Tibial artery (tissue), 4 donors: Measurements from ENCODE around the gene UVRAG.

Source experiments
- DNase-seq, 2 donors: peaks; one replicate each; pipeline ENCODE4 v3.0.0-alpha.2; 2019
- H3K27ac ChIP-seq, 2 donors: fragments of 200-600 bp; sonication (generic) in 1 of 2; 1 replicate in 1 of 2; 2 replicates in 1 of 2; pipeline ENCODE4 v1.5.1; 2018 to 2019; ENCODE audit warnings: mild to moderate bottlenecking in 1 of 2
- H3K27me3 ChIP-seq, 2 donors: fragments of 200-600 bp; sonication (generic) in 1 of 2; one replicate each; pipeline versions ENCODE4 v1.5.1 to v1.6.0; 2016 to 2019
- H3K36me3 ChIP-seq, 3 donors: fragments of 200-600 bp; sonication (generic) in 2 of 3; one replicate each; pipeline ENCODE4 v1.5.1; 2016 to 2019; ENCODE audit warnings: mild to moderate bottlenecking in 2 of 3
- H3K4me1 ChIP-seq, 4 donors: fragments of 200-600 bp; sonication (generic) in 2 of 4; 1 replicate in 3 of 4; 2 replicates in 1 of 4; pipeline ENCODE4 v1.5.1; 2016 to 2019
- H3K4me3 ChIP-seq, 2 donors: fragments of 200-600 bp; sonication (generic) in 1 of 2; 1 replicate in 1 of 2; 2 replicates in 1 of 2; pipeline ENCODE4 v1.5.1; 2018 to 2019; ENCODE audit warnings: mild to moderate bottlenecking in 2 of 2
- H3K9me3 ChIP-seq, 3 donors: fragments of 200-600 bp; sonication (generic) in 1 of 3; one replicate each; pipeline ENCODE4 v1.5.1; 2016 to 2019
- intact Hi-C: fragments of 100-400 bp; cut with DNase I; formaldehyde crosslinking; loops from one replicate; pipeline ENCODE4 v1.15.0; 2023; ENCODE audit warnings: low total_unique reads
- TF ChIP-seq, protein P1 (sequence below), 2 experiments: fragments of 200-600 bp in 1 of 2; fragments of 450-650 bp in 1 of 2; IDR thresholded peaks; one replicate each; pipeline ENCODE4 v1.5.1; 2017 to 2019; ENCODE audit warnings: antibody characterized with exemption in 2 of 2, mild to moderate bottlenecking in 1 of 2, moderate library complexity in 1 of 2

Gene UVRAG

DNA sequence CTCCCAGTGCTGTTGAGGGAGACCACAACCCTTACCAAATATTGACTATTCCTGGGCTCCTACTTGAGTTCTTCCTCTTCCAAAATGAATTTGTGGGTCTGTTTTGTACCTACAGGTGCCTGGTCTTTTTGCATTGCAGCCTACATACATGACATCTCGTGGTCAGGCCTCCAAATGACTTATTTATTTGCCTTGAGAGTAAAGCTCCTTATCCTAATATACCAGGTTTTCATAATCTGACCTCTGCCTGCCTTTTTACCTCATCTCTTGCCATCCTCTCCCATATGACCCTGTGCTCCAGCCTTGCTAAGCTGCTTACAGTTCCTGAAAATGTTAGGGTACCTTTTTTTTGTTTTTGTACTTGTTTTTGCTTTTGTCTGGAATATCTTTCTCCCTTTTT lies 130.4 kb downstream of the UVRAG start:
- TF ChIP-seq, protein P1, sequence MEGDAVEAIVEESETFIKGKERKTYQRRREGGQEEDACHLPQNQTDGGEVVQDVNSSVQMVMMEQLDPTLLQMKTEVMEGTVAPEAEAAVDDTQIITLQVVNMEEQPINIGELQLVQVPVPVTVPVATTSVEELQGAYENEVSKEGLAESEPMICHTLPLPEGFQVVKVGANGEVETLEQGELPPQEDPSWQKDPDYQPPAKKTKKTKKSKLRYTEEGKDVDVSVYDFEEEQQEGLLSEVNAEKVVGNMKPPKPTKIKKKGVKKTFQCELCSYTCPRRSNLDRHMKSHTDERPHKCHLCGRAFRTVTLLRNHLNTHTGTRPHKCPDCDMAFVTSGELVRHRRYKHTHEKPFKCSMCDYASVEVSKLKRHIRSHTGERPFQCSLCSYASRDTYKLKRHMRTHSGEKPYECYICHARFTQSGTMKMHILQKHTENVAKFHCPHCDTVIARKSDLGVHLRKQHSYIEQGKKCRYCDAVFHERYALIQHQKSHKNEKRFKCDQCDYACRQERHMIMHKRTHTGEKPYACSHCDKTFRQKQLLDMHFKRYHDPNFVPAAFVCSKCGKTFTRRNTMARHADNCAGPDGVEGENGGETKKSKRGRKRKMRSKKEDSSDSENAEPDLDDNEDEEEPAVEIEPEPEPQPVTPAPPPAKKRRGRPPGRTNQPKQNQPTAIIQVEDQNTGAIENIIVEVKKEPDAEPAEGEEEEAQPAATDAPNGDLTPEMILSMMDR (IDR thresholded peaks at IDR 0.05) = no peak
- Histone ChIP-seq H3K4me3 (no peak overlapping the region), H3K36me3 (no peaks in the 10 kb centered on the region), H3K4me1 (peaks cover 0 to 26% (median 6%) of the 10 kb centered on the region in 4 donors), H3K9me3 (no peaks in the 10 kb centered on the region), H3K27me3 (no peaks in the 10 kb centered on the region), H3K27ac (no peak overlapping the region)
- intact Hi-C loops = no loop called here
- no peak for DNase-seq

DNA sequence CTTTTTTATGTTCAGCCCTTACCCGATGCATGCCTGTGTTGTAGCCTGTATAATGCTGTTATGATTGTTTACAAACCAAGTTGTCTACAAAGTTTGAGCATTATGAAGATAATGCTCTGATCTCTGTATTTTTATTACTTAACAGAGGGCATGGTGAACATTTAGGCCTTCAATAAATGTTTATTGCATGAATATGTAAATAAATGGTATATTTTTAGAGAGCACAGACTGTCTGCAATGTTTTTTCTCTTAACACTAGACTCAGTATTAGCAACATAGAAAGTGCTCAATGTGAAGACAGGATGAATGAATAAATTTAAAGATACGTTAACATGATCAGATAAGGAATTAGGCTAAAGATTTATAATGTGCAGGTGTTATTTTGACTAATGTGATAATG lies 130.9 kb downstream of the UVRAG start:
- no peak for DNase-seq
- intact Hi-C loops = no loop called here
- no peaks in the 10 kb centered on the region for H3K36me3 ChIP-seq

GRCh38 chr11:75946531-75947530 lies 131.8 kb downstream of the UVRAG start:
- no peaks in the 10 kb centered on the region for H3K27me3 ChIP-seq
- no peaks in the 10 kb centered on the region for H3K36me3 ChIP-seq
- TF ChIP-seq, protein P1 (IDR thresholded peaks at IDR 0.05) = no peak
- no peaks in the 10 kb centered on the region for H3K9me3 ChIP-seq
- intact Hi-C loops = no loop called here
- peaks cover 0 to 19% (median 4%) of the 10 kb centered on the region in 4 donors for H3K4me1 ChIP-seq
- H3K4me3 ChIP-seq = no peak overlapping the region
- DNase-seq = peak in 1 of 2 donors; percentile 25
- H3K27ac ChIP-seq = no peak overlapping the region

More for the DNA sequence above, 130.9 kb downstream of the UVRAG start:
- Histone ChIP-seq H3K27ac (no peak overlapping the region), H3K27me3 (no peaks in the 10 kb centered on the region), H3K4me3 (no peak overlapping the region), H3K4me1 (peaks cover 0 to 25% (median 4%) of the 10 kb centered on the region in 4 donors), H3K9me3 (no peaks in the 10 kb centered on the region)
- TF ChIP-seq, protein P1 (IDR thresholded peaks at IDR 0.05) = no peak

DNA sequence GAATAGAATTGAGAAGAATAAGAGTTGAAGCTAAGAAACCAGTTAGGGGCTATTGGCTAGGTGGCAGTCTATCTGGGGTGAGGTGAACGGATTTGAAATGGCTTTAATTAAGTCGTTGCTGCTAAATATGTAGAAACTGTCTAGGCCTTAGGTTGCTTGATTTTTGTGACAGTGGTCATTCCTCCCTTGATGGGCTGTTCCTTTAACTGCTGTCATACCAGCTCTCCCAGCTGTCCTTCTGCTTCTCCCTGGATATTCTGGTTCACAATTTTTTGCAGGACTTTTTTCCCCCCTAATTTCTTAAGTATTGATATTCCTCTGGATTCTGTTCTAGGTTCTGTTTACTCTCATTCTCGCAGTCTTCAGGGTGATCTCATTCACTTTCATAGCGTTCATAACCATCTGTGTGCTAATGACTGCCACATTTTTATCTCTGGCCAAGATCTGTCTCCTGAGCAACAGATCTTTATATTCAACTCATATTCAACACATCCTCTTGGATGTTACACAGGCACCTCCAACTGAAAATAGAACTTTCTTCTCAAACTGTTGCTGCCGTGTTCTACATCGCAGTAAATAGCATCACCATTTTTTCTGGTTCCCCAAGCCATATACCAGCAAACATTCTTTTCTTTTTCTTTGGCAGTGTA lies 134.1 kb downstream of the UVRAG start:
- Histone ChIP-seq H3K27me3 (no peaks in the 10 kb centered on the region), H3K27ac (no peak overlapping the region), H3K4me1 (peaks cover 0 to 24% (median 4%) of the 10 kb centered on the region in 4 donors), H3K36me3 (no peaks in the 10 kb centered on the region), H3K4me3 (no peak overlapping the region), H3K9me3 (no peaks in the 10 kb centered on the region)
- intact Hi-C loops = no loop called here
- TF ChIP-seq, protein P1 (IDR thresholded peaks at IDR 0.05) = no peak
- DNase-seq = no peak

- TF ChIP-seq, protein P1 (IDR thresholded peaks at IDR 0.05) = no peak
- Histone ChIP-seq H3K9me3 (no peaks in the 10 kb centered on the region), H3K4me3 (no peak overlapping the region), H3K27ac (no peak overlapping the region), H3K4me1 (peaks cover 0 to 34% (median 8%) of the 10 kb centered on the region in 4 donors), H3K27me3 (no peaks in the 10 kb centered on the region), H3K36me3 (no peaks in the 10 kb centered on the region)
- DNase-seq = no peak
- intact Hi-C loops = no loop called here
These were observed 135.1 kb downstream of the UVRAG start for GRCh38 chr11:75950141-75950540.
